ENCODE data around the gene CPO.

CPO gene

GRCh38 chr2:206982360-206982955 lies 43.1 kb downstream of the CPO start:
- TF ChIP-seq CTCF (IDR thresholded peaks at IDR 0.05; ENCODE audit: low read depth, low read length) = no peak
- H3K4me3 ChIP-seq (ENCODE audit: low read depth, low read length) = no peak overlapping the region

GRCh38 chr2:206983161-206983859 lies 44.0 kb downstream of the CPO start:
- no peak overlapping the region for H3K4me3 ChIP-seq (ENCODE audit: low read depth, low read length)
- no peak for TF ChIP-seq CTCF (IDR thresholded peaks at IDR 0.05; ENCODE audit: low read depth, low read length)

- H3K4me3 ChIP-seq (ENCODE audit: low read depth, low read length) = no peak overlapping the region
- TF ChIP-seq CTCF (IDR thresholded peaks at IDR 0.05; ENCODE audit: low read depth, low read length) = no peak
These were observed 44.9 kb downstream of the CPO start for GRCh38 chr2:206984206-206984605.

- TF ChIP-seq CTCF (IDR thresholded peaks at IDR 0.05; ENCODE audit: low read depth, low read length) = no peak
- H3K4me3 ChIP-seq (ENCODE audit: low read depth, low read length) = no peak overlapping the region
These were observed 47.6 kb downstream of the CPO start for GRCh38 chr2:206986943-206987342.

- H3K4me3 ChIP-seq (ENCODE audit: low read depth, low read length) = no peak overlapping the region
- no peak for TF ChIP-seq CTCF (IDR thresholded peaks at IDR 0.05; ENCODE audit: low read depth, low read length)
These were observed 48.5 kb downstream of the CPO start for GRCh38 chr2:206987810-206988209.

DNA sequence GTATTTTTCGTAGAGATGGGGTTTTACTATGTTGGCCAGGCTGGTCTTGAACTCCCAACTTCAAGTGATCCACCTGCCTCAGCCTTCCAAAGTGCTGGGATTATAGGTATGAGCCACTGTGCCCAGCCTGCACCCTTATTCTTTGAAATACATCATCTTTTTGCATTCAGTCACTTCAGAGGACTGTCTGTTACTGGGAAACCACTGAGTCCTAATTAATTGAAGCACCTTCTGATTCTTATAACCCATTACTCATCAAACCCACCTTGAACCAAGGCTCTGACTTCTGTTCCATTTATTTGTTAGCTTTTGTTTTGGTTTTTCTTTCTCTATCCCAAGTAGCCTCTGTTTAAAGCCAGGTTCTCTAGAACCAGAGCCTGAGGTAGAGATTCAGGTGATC lies 49.6 kb downstream of the CPO start:
- no peak for TF ChIP-seq CTCF (IDR thresholded peaks at IDR 0.05; ENCODE audit: low read depth, low read length)

GRCh38 chr2:206989311-206989710 lies 50.0 kb downstream of the CPO start:
- TF ChIP-seq CTCF (IDR thresholded peaks at IDR 0.05; ENCODE audit: low read depth, low read length) = peak; percentile 73
- no peak overlapping the region for H3K4me3 ChIP-seq (ENCODE audit: low read depth, low read length)

More for the DNA sequence above, 49.6 kb downstream of the CPO start:
- no peak overlapping the region for H3K4me3 ChIP-seq (ENCODE audit: low read depth, low read length)
